Mucosa of gallbladder (tissue), 1 donor: ENCODE measurements around the gene KRTAP10-5. TPM values are rescaled to one million over a fixed set of nuclear protein-coding genes. Genes with fewer than 3 reads are reported as not detected.

Experiments
- DNase-seq: peaks from one replicate; pipeline ENCODE4 v3.0.0-alpha.2; 2020; ENCODE audit warnings: low spot score
- total RNA-seq: library from RNA; stranded (reverse); gene quantifications from one replicate; pipeline ENCODE4 v1.2.1, GENCODE V29; 2021
- donor health status: DM: no; HTN: no; CAD: no.

Gene KRTAP10-5
- total RNA-seq, 1 donor from 2014 or later: not detected

GRCh38 chr21:44530221-44530902 lies 50.0 kb downstream of the KRTAP10-5 start:
- DNase-seq: no peak

DNA sequence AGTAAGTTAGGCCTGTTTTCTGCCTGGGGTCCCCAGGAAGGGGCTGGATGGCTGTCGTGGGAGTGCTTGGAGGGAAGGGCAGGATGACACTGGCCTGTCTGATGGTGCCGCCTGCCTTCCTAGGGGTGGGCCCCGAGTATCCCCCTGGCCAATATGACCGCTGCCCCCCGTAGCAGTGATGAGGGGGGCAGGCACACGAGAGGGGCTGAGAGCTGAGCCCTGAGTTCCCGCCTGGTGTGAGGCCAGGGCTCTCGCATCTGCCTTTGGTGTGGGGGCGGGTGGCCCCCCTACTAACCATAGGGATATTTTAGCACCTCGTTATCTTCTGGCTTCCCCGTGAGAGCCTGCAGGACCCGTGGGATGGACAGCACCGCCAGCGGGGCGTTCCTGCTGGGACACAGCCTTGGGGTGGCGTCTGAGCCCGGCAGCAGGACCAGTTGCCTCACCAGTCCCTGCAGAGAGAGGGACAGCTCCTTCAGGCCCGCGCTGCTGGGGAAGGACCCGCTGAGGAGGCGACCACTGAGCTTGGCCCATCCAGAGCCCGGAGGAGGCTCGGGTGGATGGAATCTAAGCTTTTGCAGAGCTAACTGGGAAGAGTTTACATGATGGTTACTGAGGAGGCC lies 50.8 kb downstream of the KRTAP10-5 start:
- no peak for DNase-seq

Other genes starting within 250 kb of the KRTAP10-5 start
- 24.7 TPM for gene CFAP410, start 241.2 kb downstream of the KRTAP10-5 start, total RNA-seq
- gene TRPM2, start 227.0 kb downstream of the KRTAP10-5 start, total RNA-seq: 13.8 TPM
- gene LRRC3, start 125.1 kb downstream of the KRTAP10-5 start, total RNA-seq: 15.6 TPM
- not detected for gene KRTAP10-1, start 40.4 kb downstream of the KRTAP10-5 start, total RNA-seq
- not detected for gene KRTAP10-2, start 29.1 kb downstream of the KRTAP10-5 start, total RNA-seq
- gene KRTAP10-3, start 21.8 kb downstream of the KRTAP10-5 start, total RNA-seq: not detected
- not detected for gene KRTAP10-4, start 6.9 kb downstream of the KRTAP10-5 start, total RNA-seq
- gene KRTAP10-6, start 11.9 kb upstream of the KRTAP10-5 start, total RNA-seq: not detected
- not detected for gene KRTAP10-7, start 20.0 kb upstream of the KRTAP10-5 start, total RNA-seq
- not detected for gene KRTAP10-8, start 31.5 kb upstream of the KRTAP10-5 start, total RNA-seq
- not detected for gene KRTAP10-9, start 46.5 kb upstream of the KRTAP10-5 start, total RNA-seq
- not detected for gene KRTAP10-10, start 56.8 kb upstream of the KRTAP10-5 start, total RNA-seq
- not detected for gene KRTAP10-11, start 65.8 kb upstream of the KRTAP10-5 start, total RNA-seq
- not detected for gene KRTAP12-4, start 74.1 kb upstream of the KRTAP10-5 start, total RNA-seq
- not detected for gene KRTAP12-3, start 77.3 kb upstream of the KRTAP10-5 start, total RNA-seq
- gene KRTAP12-2, start 86.3 kb upstream of the KRTAP10-5 start, total RNA-seq: not detected
- not detected for gene KRTAP12-1, start 101.6 kb upstream of the KRTAP10-5 start, total RNA-seq
- gene KRTAP10-12, start 116.6 kb upstream of the KRTAP10-5 start, total RNA-seq: not detected
- 0.06 TPM for gene TSPEAR, start 131.0 kb upstream of the KRTAP10-5 start, total RNA-seq
- gene UBE2G2, start 221.2 kb upstream of the KRTAP10-5 start, total RNA-seq: 74.4 TPM
- 70.5 TPM for gene SUMO3, start 237.5 kb upstream of the KRTAP10-5 start, total RNA-seq